H9 (cell line): Measurements from ENCODE around the gene NKIRAS1. TPM values are rescaled to one million over a fixed set of nuclear protein-coding genes. Genes with fewer than 3 reads are reported as not detected.

Experiments used
- DNase-seq: peaks from one replicate; pipeline ENCODE4 v3.0.0-alpha.2; 2017
- H2AFZ ChIP-seq: one replicate; pipeline ENCODE4 v1.6.1; 2013; ENCODE audit warnings: mild to moderate bottlenecking, low read length, control low read depth, moderate library complexity
- H2AK5ac ChIP-seq: 2 replicates; pipeline ENCODE4 v1.6.1; 2013; ENCODE audit warnings: low read length, control low read depth, mixed read lengths; ENCODE audit not compliant: insufficient read length
- H2BK120ac ChIP-seq: one replicate; pipeline ENCODE4 v1.6.1; 2013; ENCODE audit warnings: low read depth, mild to moderate bottlenecking, low read length, control low read depth, inconsistent platforms; ENCODE audit not compliant: poor library complexity, severe bottlenecking
- H2BK12ac ChIP-seq: 2 replicates; pipeline ENCODE4 v1.6.1; 2013; ENCODE audit warnings: low read length, control low read depth, mixed read lengths, low read depth; ENCODE audit not compliant: insufficient read length
- H2BK15ac ChIP-seq: 2 replicates; pipeline ENCODE4 v1.6.1; 2013; ENCODE audit warnings: low read depth, low read length, control low read depth
- H2BK20ac ChIP-seq: one replicate; pipeline ENCODE4 v1.6.1; 2013; ENCODE audit warnings: low read depth, mild to moderate bottlenecking, low read length, control low read depth, inconsistent platforms; ENCODE audit not compliant: poor library complexity, severe bottlenecking
- H2BK5ac ChIP-seq: 2 replicates; pipeline ENCODE4 v1.6.1; 2013; ENCODE audit warnings: low read length, control low read depth, mixed read lengths; ENCODE audit not compliant: insufficient read length
- H3K14ac ChIP-seq: 2 replicates; pipeline ENCODE4 v1.6.1; 2013; ENCODE audit warnings: low read length, control low read depth; ENCODE audit not compliant: insufficient read depth
- H3K18ac ChIP-seq: 2 replicates; pipeline ENCODE4 v1.6.1; 2013; ENCODE audit warnings: low read depth, mild to moderate bottlenecking, mixed read lengths, low read length, control low read depth; ENCODE audit not compliant: insufficient read length
- H3K23ac ChIP-seq: 2 replicates; pipeline ENCODE4 v1.6.1; 2013; ENCODE audit warnings: low read length, control low read depth, mixed read lengths, low read depth; ENCODE audit not compliant: insufficient read length
- H3K23me2 ChIP-seq: 2 replicates; pipeline ENCODE4 v1.6.1; 2013; ENCODE audit warnings: low read depth, mild to moderate bottlenecking, mixed read lengths, low read length, control low read depth; ENCODE audit not compliant: insufficient read length, poor library complexity, severe bottlenecking
- H3K27ac ChIP-seq: 2 replicates; pipeline ENCODE4 v1.5.1; 2013; ENCODE audit warnings: low read length, control low read depth, mixed read lengths, low read depth; ENCODE audit not compliant: insufficient read length
- H3K27me3 ChIP-seq: 2 replicates; pipeline ENCODE4 v1.6.1; 2013; ENCODE audit warnings: low read length, control low read depth, inconsistent platforms; ENCODE audit not compliant: insufficient read depth
- H3K4ac ChIP-seq: 2 replicates; pipeline ENCODE4 v1.6.1; 2013; ENCODE audit warnings: low read depth, mild to moderate bottlenecking, control low read depth, inconsistent platforms, low read length, moderate library complexity
- H3K4me1 ChIP-seq: 2 replicates; pipeline ENCODE4 v1.6.1; 2013; ENCODE audit warnings: low read length, control low read depth, inconsistent platforms; ENCODE audit not compliant: insufficient read depth
- H3K4me2 ChIP-seq: 2 replicates; pipeline ENCODE4 v1.6.1; 2013; ENCODE audit warnings: low read length, control low read depth, mixed read lengths; ENCODE audit not compliant: insufficient read length, insufficient read depth
- H3K56ac ChIP-seq: 2 replicates; pipeline ENCODE4 v1.6.1; 2013; ENCODE audit warnings: low read depth, mild to moderate bottlenecking, mixed read lengths, low read length, control low read depth; ENCODE audit not compliant: insufficient read length
- H3K79me1 ChIP-seq: 2 replicates; pipeline ENCODE4 v1.6.1; 2013; ENCODE audit warnings: low read depth, mild to moderate bottlenecking, moderate library complexity, low read length, control low read depth, inconsistent platforms; ENCODE audit not compliant: insufficient read depth, poor library complexity, severe bottlenecking
- H3K79me2 ChIP-seq: 2 replicates; pipeline ENCODE4 v1.6.1; 2013; ENCODE audit warnings: low read length, control low read depth, inconsistent platforms; ENCODE audit not compliant: insufficient read depth
- H3K9ac ChIP-seq: 2 replicates; pipeline ENCODE4 v1.6.1; 2013; ENCODE audit warnings: low read length, control low read depth, mixed read lengths; ENCODE audit not compliant: insufficient read length; ENCODE audit errors: extremely low read depth
- H3K9me3 ChIP-seq: one replicate; pipeline ENCODE4 v1.6.1; 2013; ENCODE audit warnings: low read depth, low read length, inconsistent platforms; ENCODE audit not compliant: control insufficient read depth
- H3T11ph ChIP-seq: one replicate; pipeline ENCODE4 v1.6.1; 2013; ENCODE audit warnings: mild to moderate bottlenecking, low read length, control low read depth, inconsistent platforms
- H4K20me1 ChIP-seq: one replicate; pipeline ENCODE4 v1.6.1; 2013; ENCODE audit not compliant: control insufficient read depth, insufficient read length, insufficient read depth
- H4K5ac ChIP-seq: 2 replicates; pipeline ENCODE4 v1.6.1; 2013; ENCODE audit warnings: low read depth, mild to moderate bottlenecking, mixed read lengths, low read length, control low read depth; ENCODE audit not compliant: insufficient read length
- H4K8ac ChIP-seq: replicated peaks from 2 replicates; pipeline ENCODE4 v1.6.1; 2013; ENCODE audit warnings: low read length, control low read depth, mixed read lengths, low read depth; ENCODE audit not compliant: insufficient read length
- H4K91ac ChIP-seq: 2 replicates; pipeline ENCODE4 v1.6.1; 2013; ENCODE audit warnings: low read depth, mild to moderate bottlenecking, moderate library complexity, mixed read lengths, low read length, control low read depth; ENCODE audit not compliant: insufficient read length
- H3K27ac Mint-ChIP-seq, 3 experiments: 2 replicates in 2 of 3; 3 replicates in 1 of 3; pipeline ENCODE4 v1.8.0; 2020 to 2021; ENCODE audit warnings: mixed read lengths in 3 of 3, mild to moderate bottlenecking in 1 of 3, moderate library complexity in 1 of 3
- H3K27me3 Mint-ChIP-seq: 2 replicates; pipeline ENCODE4 v1.8.0; 2021; ENCODE audit warnings: low read depth, mild to moderate bottlenecking, moderate library complexity, mixed read lengths
- H3K36me3 Mint-ChIP-seq, 3 experiments: 2 replicates in 2 of 3; 3 replicates in 1 of 3; pipeline ENCODE4 v1.8.0; 2020 to 2021; ENCODE audit warnings: low read depth in 3 of 3, mixed read lengths in 3 of 3; ENCODE audit not compliant: insufficient read depth in 1 of 3
- H3K4me1 Mint-ChIP-seq, 2 experiments: 2 replicates each; pipeline ENCODE4 v1.8.0; 2020; ENCODE audit warnings: mixed read lengths in 2 of 2
- H3K4me3 Mint-ChIP-seq, 2 experiments: 2 replicates in 1 of 2; 3 replicates in 1 of 2; pipeline ENCODE4 v1.8.0; 2020 to 2021; ENCODE audit warnings: mild to moderate bottlenecking in 2 of 2, mixed read lengths in 2 of 2, moderate library complexity in 1 of 2
- H3K9me3 Mint-ChIP-seq, 2 experiments: 2 replicates in 1 of 2; 3 replicates in 1 of 2; pipeline ENCODE4 v1.8.0; 2020; ENCODE audit warnings: mild to moderate bottlenecking in 2 of 2, mixed read lengths in 2 of 2, moderate library complexity in 1 of 2
- WGBS: extraction: QIAGEN DNeasy Blood & Tissue Kit; methylation state at CpG from one replicate; pipeline ENCODE4 v1.1.7; 2013; ENCODE audit warnings: missing lambda C conversion rate, low lambda C conversion rate, mixed read lengths; ENCODE audit not compliant: insufficient read length; ENCODE audit errors: extremely low coverage; 5-methylcytosine and 5-hydroxymethylcytosine counted together
- total RNA-seq: library from RNA; stranded (reverse); gene quantifications from 2 replicates; pipeline ENCODE4 v1.2.1, GENCODE V29; 2021
- TF ChIP-seq, protein P1 (sequence below): fragments of 200-600 bp; sonication (generic); conservative IDR thresholded peaks from 3 replicates; pipeline ENCODE4 v1.8.0; 2021; ENCODE audit warnings: antibody characterized with exemption, mild to moderate bottlenecking

NKIRAS1 gene
- total RNA-seq, 1 experiment from 2014 or later: 6.1 TPM

DNA sequence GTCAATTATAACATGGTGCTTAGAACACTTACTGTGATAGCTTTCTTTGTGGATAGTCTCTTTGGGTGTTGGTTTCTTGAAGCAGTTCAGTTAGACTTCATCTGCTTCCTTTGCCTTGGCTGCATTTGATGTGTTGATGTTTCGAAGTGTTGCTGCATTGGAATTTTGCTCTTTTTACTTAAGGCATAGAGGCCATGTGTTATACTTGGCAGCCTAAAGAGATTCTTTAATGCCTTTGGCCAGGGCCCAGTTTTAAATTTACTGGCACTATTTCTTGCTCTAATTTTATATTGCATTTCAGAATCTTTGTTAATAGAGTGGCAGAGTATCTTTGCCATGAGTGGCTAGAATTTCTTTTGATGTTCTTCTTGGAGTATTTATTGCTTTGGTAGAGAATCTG lies 49.5 kb upstream of the NKIRAS1 start:
- H3K23me2 ChIP-seq: no peaks in the 10 kb centered on the region
- no peak overlapping the region for H4K91ac ChIP-seq
- no CpG with 5 or more reads among the region's 1 CpG for WGBS
- Mint-ChIP-seq H3K4me1 (no peaks in the 10 kb centered on the region; a peak in 1 of 4 replicates), H3K27me3 (no peaks in the 10 kb centered on the region), H3K4me3 (no peak overlapping the region), H3K27ac (no peak overlapping the region), H3K36me3 (peaks cover 19 to 65% (median 63%) of the 10 kb centered on the region in 3 experiments; a peak in 6 of 7 replicates), H3K9me3 (no peaks in the 10 kb centered on the region)
- H3K9me3 ChIP-seq: no peaks in the 10 kb centered on the region
- H3K14ac ChIP-seq: no peak overlapping the region
- no peak overlapping the region for H4K8ac ChIP-seq
- no peak overlapping the region for H2BK5ac ChIP-seq
- no peak overlapping the region for H3K27ac ChIP-seq
- no peak overlapping the region for H2BK12ac ChIP-seq
- no peak overlapping the region for H3K18ac ChIP-seq
- H3K56ac ChIP-seq: no peak overlapping the region
- no peak overlapping the region for H2AK5ac ChIP-seq
- H4K20me1 ChIP-seq: no peaks in the 10 kb centered on the region
- H3K23ac ChIP-seq: no peak overlapping the region
- no peaks in the 10 kb centered on the region for H3K79me2 ChIP-seq
- no peak overlapping the region for H2BK15ac ChIP-seq
- no peak overlapping the region for H3K4me2 ChIP-seq
- no peak for DNase-seq
- H3K27me3 ChIP-seq: no peaks in the 10 kb centered on the region
- H4K5ac ChIP-seq: no peak overlapping the region
- no peak overlapping the region for H3K9ac ChIP-seq
- H3K4me1 ChIP-seq: no peaks in the 10 kb centered on the region
- H3T11ph ChIP-seq: no peak overlapping the region
- TF ChIP-seq, protein P1, sequence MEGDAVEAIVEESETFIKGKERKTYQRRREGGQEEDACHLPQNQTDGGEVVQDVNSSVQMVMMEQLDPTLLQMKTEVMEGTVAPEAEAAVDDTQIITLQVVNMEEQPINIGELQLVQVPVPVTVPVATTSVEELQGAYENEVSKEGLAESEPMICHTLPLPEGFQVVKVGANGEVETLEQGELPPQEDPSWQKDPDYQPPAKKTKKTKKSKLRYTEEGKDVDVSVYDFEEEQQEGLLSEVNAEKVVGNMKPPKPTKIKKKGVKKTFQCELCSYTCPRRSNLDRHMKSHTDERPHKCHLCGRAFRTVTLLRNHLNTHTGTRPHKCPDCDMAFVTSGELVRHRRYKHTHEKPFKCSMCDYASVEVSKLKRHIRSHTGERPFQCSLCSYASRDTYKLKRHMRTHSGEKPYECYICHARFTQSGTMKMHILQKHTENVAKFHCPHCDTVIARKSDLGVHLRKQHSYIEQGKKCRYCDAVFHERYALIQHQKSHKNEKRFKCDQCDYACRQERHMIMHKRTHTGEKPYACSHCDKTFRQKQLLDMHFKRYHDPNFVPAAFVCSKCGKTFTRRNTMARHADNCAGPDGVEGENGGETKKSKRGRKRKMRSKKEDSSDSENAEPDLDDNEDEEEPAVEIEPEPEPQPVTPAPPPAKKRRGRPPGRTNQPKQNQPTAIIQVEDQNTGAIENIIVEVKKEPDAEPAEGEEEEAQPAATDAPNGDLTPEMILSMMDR: no peak
- H2AFZ ChIP-seq: no peak overlapping the region
- peaks cover 2% of the 10 kb centered on the region for H3K79me1 ChIP-seq
- no peak overlapping the region for H3K4ac ChIP-seq
- no peak overlapping the region for H2BK120ac ChIP-seq
- no peak overlapping the region for H2BK20ac ChIP-seq
